ENCODE data around the gene COMMD10. TPM values are rescaled to one million over a fixed set of nuclear protein-coding genes. Genes with fewer than 3 reads are reported as not detected.
"Not testable (repeated sequence)": the region's sequence is repeated elsewhere in the genome, so short reads cannot be mapped to it uniquely, and the experiment has no call there.

The COMMD10 gene
- total RNA-seq, 1 donor from 2014 or later = 31.6 TPM

DNA sequence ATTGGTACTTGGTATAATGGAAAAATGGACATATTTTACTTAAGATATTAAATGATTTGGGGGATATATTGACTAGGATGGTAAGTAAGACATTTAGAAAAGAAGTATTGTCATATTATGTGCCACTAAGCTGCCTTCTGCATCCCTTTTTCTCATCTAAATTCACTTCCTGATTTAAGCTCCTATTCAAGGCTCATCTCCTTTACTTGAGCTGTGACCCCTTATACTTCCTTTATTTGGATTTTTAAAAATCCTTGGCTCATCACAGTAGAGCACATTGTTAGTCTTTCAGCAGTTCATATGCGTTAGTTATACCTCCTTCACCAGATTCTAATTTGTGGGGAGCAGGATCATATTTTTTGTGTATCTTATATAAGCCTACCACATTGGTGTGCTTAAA is 6.6 kb downstream of the COMMD10 start:
- TF ChIP-seq, protein P1, sequence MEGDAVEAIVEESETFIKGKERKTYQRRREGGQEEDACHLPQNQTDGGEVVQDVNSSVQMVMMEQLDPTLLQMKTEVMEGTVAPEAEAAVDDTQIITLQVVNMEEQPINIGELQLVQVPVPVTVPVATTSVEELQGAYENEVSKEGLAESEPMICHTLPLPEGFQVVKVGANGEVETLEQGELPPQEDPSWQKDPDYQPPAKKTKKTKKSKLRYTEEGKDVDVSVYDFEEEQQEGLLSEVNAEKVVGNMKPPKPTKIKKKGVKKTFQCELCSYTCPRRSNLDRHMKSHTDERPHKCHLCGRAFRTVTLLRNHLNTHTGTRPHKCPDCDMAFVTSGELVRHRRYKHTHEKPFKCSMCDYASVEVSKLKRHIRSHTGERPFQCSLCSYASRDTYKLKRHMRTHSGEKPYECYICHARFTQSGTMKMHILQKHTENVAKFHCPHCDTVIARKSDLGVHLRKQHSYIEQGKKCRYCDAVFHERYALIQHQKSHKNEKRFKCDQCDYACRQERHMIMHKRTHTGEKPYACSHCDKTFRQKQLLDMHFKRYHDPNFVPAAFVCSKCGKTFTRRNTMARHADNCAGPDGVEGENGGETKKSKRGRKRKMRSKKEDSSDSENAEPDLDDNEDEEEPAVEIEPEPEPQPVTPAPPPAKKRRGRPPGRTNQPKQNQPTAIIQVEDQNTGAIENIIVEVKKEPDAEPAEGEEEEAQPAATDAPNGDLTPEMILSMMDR (IDR thresholded peaks at IDR 0.05; ENCODE audit: unreplicated experiment) = no peak

DNA sequence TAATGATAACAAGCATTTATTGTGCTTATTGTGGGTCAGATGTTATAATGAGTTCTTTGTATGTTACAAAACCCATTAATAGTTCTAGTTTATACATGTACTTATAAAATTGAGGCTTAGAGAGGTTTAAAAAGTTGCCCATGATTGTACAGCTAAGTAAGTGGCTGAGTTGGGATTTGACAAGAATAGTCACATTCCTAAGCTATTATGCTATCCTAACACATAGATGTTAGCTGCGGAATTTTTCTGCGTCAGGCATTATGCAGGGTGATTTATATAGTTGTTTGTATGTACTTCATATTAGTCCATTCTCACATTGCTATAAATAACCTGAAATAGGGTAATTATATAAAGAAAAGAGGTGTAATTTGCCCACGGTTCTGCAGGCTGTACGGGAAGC is 12.5 kb downstream of the COMMD10 start:
- Mint-ChIP-seq H3K27me3 (no peaks in the 10 kb centered on the region), H3K27ac (no peak overlapping the region), H3K4me1 (ENCODE audit: low read depth) (peaks cover 3% of the 10 kb centered on the region), H3K9me3 (ENCODE audit: low read depth) (peaks cover 7% of the 10 kb centered on the region), H3K4me3 (ENCODE audit: low read depth) (no peak overlapping the region), H3K36me3 (ENCODE audit: insufficient read depth) (peaks cover 38% of the 10 kb centered on the region)
- DNase-seq (ENCODE audit: low spot score, unreplicated experiment) = no peak
- TF ChIP-seq, protein P1 (IDR thresholded peaks at IDR 0.05; ENCODE audit: unreplicated experiment) = no peak

More for the DNA sequence above, 6.6 kb downstream of the COMMD10 start:
- no peak for DNase-seq (ENCODE audit: low spot score, unreplicated experiment)
- Mint-ChIP-seq H3K27ac (no peak overlapping the region), H3K36me3 (ENCODE audit: insufficient read depth) (peaks cover 21% of the 10 kb centered on the region), H3K4me3 (ENCODE audit: low read depth) (no peak overlapping the region), H3K4me1 (ENCODE audit: low read depth) (peaks cover 6% of the 10 kb centered on the region), H3K27me3 (no peaks in the 10 kb centered on the region), H3K9me3 (ENCODE audit: low read depth) (no peaks in the 10 kb centered on the region)

DNA sequence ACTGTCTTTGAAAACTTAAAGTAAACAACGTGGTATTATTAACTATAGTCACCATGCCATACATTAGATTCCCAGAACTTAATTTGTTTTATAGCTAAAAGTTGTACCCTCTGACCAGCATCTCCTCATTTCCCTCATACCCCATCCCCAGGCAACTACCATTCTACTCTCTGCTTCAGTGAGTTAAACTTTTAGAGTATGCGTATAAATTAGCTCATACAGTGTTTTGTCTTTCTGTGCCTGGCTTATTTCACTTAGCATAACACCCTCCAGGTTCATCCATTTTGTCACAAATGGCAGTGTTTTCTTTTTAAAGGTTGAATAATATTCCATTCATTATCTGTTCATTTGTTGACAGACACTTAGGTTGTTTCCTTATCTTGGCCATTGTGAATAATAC is 14.2 kb downstream of the COMMD10 start:
- Mint-ChIP-seq H3K4me3 (ENCODE audit: low read depth) (no peak overlapping the region), H3K9me3 (ENCODE audit: low read depth) (peaks cover 7% of the 10 kb centered on the region), H3K27me3 (no peaks in the 10 kb centered on the region), H3K4me1 (ENCODE audit: low read depth) (peaks cover 3% of the 10 kb centered on the region), H3K27ac (no peak overlapping the region), H3K36me3 (ENCODE audit: insufficient read depth) (peaks cover 39% of the 10 kb centered on the region)
- no peak for DNase-seq (ENCODE audit: low spot score, unreplicated experiment)
- TF ChIP-seq, protein P1 (IDR thresholded peaks at IDR 0.05; ENCODE audit: unreplicated experiment) = no peak

DNA sequence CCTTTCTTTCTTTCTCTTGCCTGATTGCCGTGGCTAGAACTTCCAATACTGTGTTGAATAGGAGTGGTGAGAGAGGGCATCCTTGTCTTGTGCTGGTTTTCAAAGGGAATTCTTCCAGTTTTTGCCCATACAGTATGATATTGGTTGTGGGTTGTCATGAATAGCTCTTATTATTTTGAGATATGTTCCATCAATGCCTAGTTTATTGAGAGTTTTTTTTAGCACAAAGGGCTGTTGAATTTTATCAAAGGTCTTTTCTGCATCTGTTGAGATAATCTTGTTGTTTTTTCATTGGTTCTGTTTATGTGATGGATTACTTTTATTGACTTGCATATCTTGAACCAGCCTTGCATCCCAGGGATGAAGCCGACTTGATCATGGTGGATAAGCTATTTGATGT is 20.1 kb downstream of the COMMD10 start:
- not testable (repeated sequence) for H3K4me3 Mint-ChIP-seq (ENCODE audit: low read depth); H3K27me3 Mint-ChIP-seq; DNase-seq (ENCODE audit: low spot score, unreplicated experiment); H3K4me1 Mint-ChIP-seq (ENCODE audit: low read depth); H3K27ac Mint-ChIP-seq
- Mint-ChIP-seq H3K36me3 (ENCODE audit: insufficient read depth) (peaks cover 37% of the 10 kb centered on the region), H3K9me3 (ENCODE audit: low read depth) (peaks cover 14% of the 10 kb centered on the region)

DNA sequence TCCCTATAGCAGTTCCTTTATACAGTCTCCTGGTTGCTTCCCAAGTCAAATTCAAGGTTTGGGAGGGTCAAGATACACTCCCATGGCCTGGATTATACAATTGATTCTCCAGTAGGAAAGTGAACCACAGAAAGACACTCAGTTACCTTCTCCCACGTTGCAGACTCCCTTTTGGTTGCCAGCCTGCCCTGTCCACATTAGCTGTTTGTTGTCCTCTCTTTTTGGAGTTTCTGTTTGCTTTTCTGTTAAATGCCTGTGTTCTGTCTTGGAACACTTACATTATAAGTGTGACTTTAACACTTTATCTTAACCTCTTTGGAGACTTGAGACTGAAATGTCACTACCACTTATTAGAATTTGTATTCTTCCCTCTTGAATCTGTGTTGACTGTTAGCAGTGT is 30.3 kb downstream of the COMMD10 start:
- DNase-seq (ENCODE audit: low spot score, unreplicated experiment) = no peak
- H3K36me3 Mint-ChIP-seq (ENCODE audit: insufficient read depth) = peaks cover 33% of the 10 kb centered on the region
- H3K27ac Mint-ChIP-seq = no peak overlapping the region
- H3K4me1 Mint-ChIP-seq (ENCODE audit: low read depth) = no peaks in the 10 kb centered on the region
- H3K4me3 Mint-ChIP-seq (ENCODE audit: low read depth) = no peak overlapping the region
- peaks cover 33% of the 10 kb centered on the region for H3K9me3 Mint-ChIP-seq (ENCODE audit: low read depth)
- TF ChIP-seq, protein P1 (IDR thresholded peaks at IDR 0.05; ENCODE audit: unreplicated experiment) = no peak
- H3K27me3 Mint-ChIP-seq = no peaks in the 10 kb centered on the region

DNA sequence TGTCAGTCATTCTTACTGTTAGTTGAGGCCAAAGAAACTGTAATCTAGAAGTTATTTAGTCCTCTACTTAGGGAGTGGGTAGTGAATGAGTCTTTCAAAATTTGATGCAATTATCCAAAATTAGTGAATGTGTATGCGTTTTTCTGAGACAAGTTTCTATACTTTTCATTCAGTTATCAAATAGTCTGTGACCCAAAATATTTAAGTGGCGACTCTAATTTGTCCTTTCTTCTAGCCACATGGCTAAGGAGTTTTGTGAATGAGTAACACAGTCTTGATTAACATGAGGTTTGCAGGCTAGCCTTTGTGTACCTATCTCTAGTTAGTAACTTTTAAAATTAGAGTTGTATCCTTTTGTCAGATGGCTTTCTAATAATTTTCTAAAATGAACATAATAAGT is 45.6 kb downstream of the COMMD10 start:
- Mint-ChIP-seq H3K9me3 (ENCODE audit: low read depth) (no peaks in the 10 kb centered on the region), H3K36me3 (ENCODE audit: insufficient read depth) (peaks cover 9% of the 10 kb centered on the region), H3K4me3 (ENCODE audit: low read depth) (no peak overlapping the region), H3K27me3 (no peaks in the 10 kb centered on the region), H3K27ac (no peak overlapping the region), H3K4me1 (ENCODE audit: low read depth) (no peaks in the 10 kb centered on the region)
- DNase-seq (ENCODE audit: low spot score, unreplicated experiment) = no peak
- TF ChIP-seq, protein P1 (IDR thresholded peaks at IDR 0.05; ENCODE audit: unreplicated experiment) = no peak
